Measurements from ENCODE around the gene VEGFC. TPM values are rescaled to one million over a fixed set of nuclear protein-coding genes. Genes with fewer than 3 reads are reported as not detected.

VEGFC gene
- total and polyA plus RNA-seq, 2 experiments from 2014 or later = 3.5 to 4.9 TPM

DNA sequence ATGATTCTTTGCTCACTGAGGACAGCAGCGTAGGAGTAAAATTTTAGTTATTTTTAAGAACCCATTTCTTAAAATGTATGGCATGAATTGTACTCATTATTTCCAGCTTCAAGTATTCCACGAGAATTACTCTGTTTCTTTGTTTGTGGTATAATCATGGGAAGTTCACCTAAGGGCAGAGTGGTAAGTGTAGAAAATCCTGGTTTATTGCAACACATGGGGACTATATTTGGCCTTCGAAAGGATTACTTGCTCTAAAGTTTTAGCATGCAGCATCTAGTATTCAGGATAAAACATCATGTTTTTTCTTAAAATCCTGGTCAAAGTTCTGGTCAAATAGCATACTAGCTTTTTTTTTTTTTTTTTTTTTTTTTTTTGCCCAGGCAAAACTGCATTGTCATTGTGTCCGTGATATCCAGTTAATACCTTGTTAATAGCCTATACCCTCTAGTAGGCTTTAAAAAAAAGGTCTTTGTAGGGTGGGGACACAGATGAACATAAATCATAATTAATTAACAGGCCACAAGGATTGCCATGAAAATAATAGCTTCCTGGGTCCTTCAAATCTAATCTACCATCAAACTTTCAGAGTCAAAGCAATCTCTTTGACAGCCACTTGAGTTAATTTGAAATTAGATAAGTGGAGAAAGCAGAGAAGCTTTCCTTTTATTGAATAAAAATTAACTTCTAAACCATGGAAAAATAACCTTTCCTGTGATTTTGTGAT lies 44.6 kb upstream of the VEGFC start:
- Histone ChIP-seq H3K4me1 (ENCODE audit: low read depth) (no peaks in the 10 kb centered on the region), H3K9me3 (ENCODE audit: low read depth) (no peaks in the 10 kb centered on the region), H3K4me3 (no peak overlapping the region), H3K27ac (no peak overlapping the region), H3K36me3 (no peaks in the 10 kb centered on the region), H3K27me3 (no peaks in the 10 kb centered on the region)
- DNase-seq (ENCODE audit: low read depth in 1 of 2, low spot score in 1 of 2) = no peak
- TF ChIP-seq, protein P1, sequence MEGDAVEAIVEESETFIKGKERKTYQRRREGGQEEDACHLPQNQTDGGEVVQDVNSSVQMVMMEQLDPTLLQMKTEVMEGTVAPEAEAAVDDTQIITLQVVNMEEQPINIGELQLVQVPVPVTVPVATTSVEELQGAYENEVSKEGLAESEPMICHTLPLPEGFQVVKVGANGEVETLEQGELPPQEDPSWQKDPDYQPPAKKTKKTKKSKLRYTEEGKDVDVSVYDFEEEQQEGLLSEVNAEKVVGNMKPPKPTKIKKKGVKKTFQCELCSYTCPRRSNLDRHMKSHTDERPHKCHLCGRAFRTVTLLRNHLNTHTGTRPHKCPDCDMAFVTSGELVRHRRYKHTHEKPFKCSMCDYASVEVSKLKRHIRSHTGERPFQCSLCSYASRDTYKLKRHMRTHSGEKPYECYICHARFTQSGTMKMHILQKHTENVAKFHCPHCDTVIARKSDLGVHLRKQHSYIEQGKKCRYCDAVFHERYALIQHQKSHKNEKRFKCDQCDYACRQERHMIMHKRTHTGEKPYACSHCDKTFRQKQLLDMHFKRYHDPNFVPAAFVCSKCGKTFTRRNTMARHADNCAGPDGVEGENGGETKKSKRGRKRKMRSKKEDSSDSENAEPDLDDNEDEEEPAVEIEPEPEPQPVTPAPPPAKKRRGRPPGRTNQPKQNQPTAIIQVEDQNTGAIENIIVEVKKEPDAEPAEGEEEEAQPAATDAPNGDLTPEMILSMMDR (IDR thresholded peaks at IDR 0.05; ENCODE audit: low read depth, low read length) = no peak

DNA sequence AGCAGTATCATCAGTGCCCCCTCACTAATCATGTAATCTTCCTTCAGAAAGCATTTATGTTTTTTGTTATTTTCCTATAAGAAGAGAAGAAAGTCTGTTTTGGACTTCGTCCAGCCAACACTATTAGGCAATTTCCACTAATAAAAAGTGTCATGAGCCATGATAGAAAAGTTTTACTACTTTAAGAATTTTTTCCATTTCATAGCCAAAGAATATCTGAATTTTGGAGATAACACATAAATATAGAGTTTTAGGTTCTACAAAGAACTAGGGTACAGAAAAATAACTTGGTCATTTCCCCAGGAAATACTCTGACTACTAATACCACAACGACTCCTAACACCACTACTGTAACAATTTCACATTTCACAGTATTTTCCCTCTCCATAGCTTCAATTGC lies 41.8 kb upstream of the VEGFC start:
- peaks cover 6% of the 10 kb centered on the region for H3K4me1 ChIP-seq (ENCODE audit: low read depth)
- H3K9me3 ChIP-seq (ENCODE audit: low read depth) = no peaks in the 10 kb centered on the region
- no peak overlapping the region for H3K4me3 ChIP-seq
- DNase-seq (ENCODE audit: low read depth in 1 of 2, low spot score in 1 of 2) = peak in 1 of 2 donors; percentile 31
- no peaks in the 10 kb centered on the region for H3K36me3 ChIP-seq
- TF ChIP-seq, protein P1 (IDR thresholded peaks at IDR 0.05; ENCODE audit: low read depth, low read length) = no peak
- no peak overlapping the region for H3K27ac ChIP-seq
- H3K27me3 ChIP-seq = no peaks in the 10 kb centered on the region

- no peak for DNase-seq (ENCODE audit: low read depth in 1 of 2, low spot score in 1 of 2)
- Histone ChIP-seq H3K27me3 (no peaks in the 10 kb centered on the region), H3K27ac (no peak overlapping the region), H3K9me3 (ENCODE audit: low read depth) (no peaks in the 10 kb centered on the region), H3K36me3 (no peaks in the 10 kb centered on the region), H3K4me1 (ENCODE audit: low read depth) (peaks cover 6% of the 10 kb centered on the region), H3K4me3 (no peak overlapping the region)
- TF ChIP-seq, protein P1 (IDR thresholded peaks at IDR 0.05; ENCODE audit: low read depth, low read length) = no peak
Observed at GRCh38 chr4:176833400-176834175, 40.9 kb upstream of the VEGFC start.

DNA sequence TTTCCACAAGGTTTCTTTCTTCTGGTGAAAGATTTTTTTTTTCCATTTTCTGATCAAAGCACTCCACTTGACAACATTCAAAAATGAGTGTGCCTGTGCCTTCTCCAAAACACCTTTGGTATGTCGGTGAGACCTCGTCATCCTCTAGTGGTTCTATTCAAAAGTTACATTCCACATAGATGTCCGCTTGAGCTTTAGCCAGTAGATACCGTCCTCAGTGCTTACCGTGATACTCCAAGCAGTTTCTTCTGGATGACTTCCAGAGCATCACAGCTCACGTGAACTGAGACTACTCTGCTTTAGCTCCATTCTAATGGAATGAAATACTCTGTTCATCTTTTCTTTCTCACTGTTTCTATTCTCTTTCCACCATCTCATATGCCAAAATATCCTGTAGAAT lies 38.2 kb upstream of the VEGFC start:
- Histone ChIP-seq H3K9me3 (ENCODE audit: low read depth) (no peaks in the 10 kb centered on the region), H3K4me3 (no peak overlapping the region), H3K36me3 (no peaks in the 10 kb centered on the region), H3K4me1 (ENCODE audit: low read depth) (peaks cover 6% of the 10 kb centered on the region), H3K27me3 (no peaks in the 10 kb centered on the region), H3K27ac (peak overlapping the region; percentile 59)
- TF ChIP-seq, protein P1 (IDR thresholded peaks at IDR 0.05; ENCODE audit: low read depth, low read length) = no peak
- peak in 1 of 2 donors; percentile 61 for DNase-seq (ENCODE audit: low read depth in 1 of 2, low spot score in 1 of 2)

- peaks cover under 1% of the 10 kb centered on the region for H3K4me1 ChIP-seq (ENCODE audit: low read depth)
- TF ChIP-seq, protein P1 (IDR thresholded peaks at IDR 0.05; ENCODE audit: low read depth, low read length) = no peak
- no peak overlapping the region for H3K27ac ChIP-seq
- H3K9me3 ChIP-seq (ENCODE audit: low read depth) = no peaks in the 10 kb centered on the region
- H3K4me3 ChIP-seq = no peak overlapping the region
- H3K36me3 ChIP-seq = no peaks in the 10 kb centered on the region
- no peak for DNase-seq (ENCODE audit: low read depth in 1 of 2, low spot score in 1 of 2)
- no peaks in the 10 kb centered on the region for H3K27me3 ChIP-seq
Observed at GRCh38 chr4:176825586-176825985, 32.9 kb upstream of the VEGFC start.

All from cardiac muscle cell (in vitro differentiated cells and primary cell).